ENCODE data around the gene TK2.

GRCh38 chr16:66479661-66480264 is 70.2 kb downstream of the TK2 start:
- TF ChIP-seq CREB1 (IDR thresholded peaks at IDR 0.05; ENCODE audit: low read depth) = no peak
- TF ChIP-seq REST (IDR thresholded peaks at IDR 0.05; ENCODE audit: low read depth) = no peak

All from Ishikawa (cell line).